WTC11 (cell line): ENCODE results near the gene CREBBP. TPM values are rescaled to one million over a fixed set of nuclear protein-coding genes. Genes with fewer than 3 reads are reported as not detected.

Experiments used
- ATAC-seq: fragments of 200-7000 bp; cut with Tn5 transposase; 2 replicates; pipeline ENCODE4 v1.10.0; 2021; ENCODE audit warnings: mild to moderate bottlenecking, moderate library complexity
- CTCF ChIA-PET: fragments of 300-600 bp; sonication (Branson Sonifier 250); formaldehyde crosslinking; loops from one replicate; lab custom pipeline; 2021; ENCODE audit warnings: antibody characterized with exemption; lab: Charles Lee
- POLR2A ChIA-PET: fragments of 350-600 bp; sonication (Branson Sonifier 250); formaldehyde crosslinking; loops from one replicate; lab custom pipeline; 2021; ENCODE audit warnings: antibody characterized with exemption; lab: Charles Lee
- DNase-seq: peaks from one replicate; pipeline ENCODE4 v3.0.0; 2021; ENCODE audit warnings: low spot score
- H3K27ac Mint-ChIP-seq: 2 replicates; pipeline ENCODE4 v1.8.0; 2021; ENCODE audit warnings: mixed read lengths
- H3K27me3 Mint-ChIP-seq: 2 replicates; pipeline ENCODE4 v1.8.0; 2021; ENCODE audit warnings: low read depth, mild to moderate bottlenecking, moderate library complexity, mixed read lengths
- H3K36me3 Mint-ChIP-seq: 2 replicates; pipeline ENCODE4 v1.8.0; 2021; ENCODE audit warnings: mixed read lengths
- H3K4me1 Mint-ChIP-seq: 2 replicates; pipeline ENCODE4 v1.8.0; 2022; ENCODE audit warnings: mixed read lengths
- H3K4me3 Mint-ChIP-seq: 2 replicates; pipeline ENCODE4 v1.8.0; 2021; ENCODE audit warnings: mild to moderate bottlenecking, moderate library complexity, mixed read lengths
- H3K9me3 Mint-ChIP-seq: 2 replicates; pipeline ENCODE4 v1.8.0; 2021; ENCODE audit warnings: mixed read lengths
- CBFB ChIP-seq: sonication (generic); formaldehyde crosslinking; IDR thresholded peaks from 2 replicates; pipeline ENCODE4 v1.8.1; 2022; ENCODE audit warnings: mild to moderate bottlenecking, low read depth, missing genetic modification reagents
- FOXK1 ChIP-seq: sonication (generic); formaldehyde crosslinking; IDR thresholded peaks from 2 replicates; pipeline ENCODE4 v1.8.0; 2022; ENCODE audit warnings: mild to moderate bottlenecking, moderate library complexity, missing genetic modification reagents
- MYBL2 ChIP-seq: sonication (generic); formaldehyde crosslinking; IDR thresholded peaks from 2 replicates; pipeline ENCODE4 v1.8.1; 2023; ENCODE audit warnings: mild to moderate bottlenecking, moderate library complexity, missing genetic modification reagents
- NR2C2 ChIP-seq: sonication (generic); formaldehyde crosslinking; IDR thresholded peaks from 2 replicates; pipeline ENCODE4 v1.8.0; 2022; ENCODE audit warnings: mild to moderate bottlenecking, missing genetic modification reagents
- NR3C1 ChIP-seq: sonication (generic); formaldehyde crosslinking; conservative IDR thresholded peaks from 2 replicates; pipeline ENCODE4 v1.8.1; 2023; ENCODE audit warnings: low read depth, mild to moderate bottlenecking, missing genetic modification reagents
- OVOL2 ChIP-seq: fragments of 250-450 bp; sonication (Bioruptor Pico); IDR thresholded peaks from 2 replicates; pipeline ENCODE4 v1.9.0; 2021; ENCODE audit warnings: mild to moderate bottlenecking, borderline replicate concordance
- PRRX2 ChIP-seq: fragments of 250-450 bp; sonication (Bioruptor Pico); IDR thresholded peaks from 2 replicates; pipeline ENCODE4 v1.8.0; 2021; ENCODE audit warnings: mild to moderate bottlenecking
- SP1 ChIP-seq: sonication (generic); formaldehyde crosslinking; conservative IDR thresholded peaks from 2 replicates; pipeline ENCODE4 v1.8.1; 2022; ENCODE audit warnings: missing genetic modification reagents
- ZBTB21 ChIP-seq: sonication (generic); formaldehyde crosslinking; IDR thresholded peaks from 2 replicates; pipeline ENCODE4 v1.8.1; 2023; ENCODE audit warnings: mild to moderate bottlenecking, missing genetic modification reagents, borderline replicate concordance
- ZNF121 ChIP-seq: sonication (generic); formaldehyde crosslinking; IDR thresholded peaks from 2 replicates; pipeline ENCODE4 v1.8.0; 2023; ENCODE audit warnings: missing genetic modification reagents
- ZNF219 ChIP-seq: sonication (generic); formaldehyde crosslinking; IDR thresholded peaks from 2 replicates; pipeline ENCODE4 v1.8.0; 2023; ENCODE audit warnings: missing genetic modification reagents, mild to moderate bottlenecking, borderline replicate concordance
- ZNF232 ChIP-seq: sonication (generic); formaldehyde crosslinking; IDR thresholded peaks from 2 replicates; pipeline ENCODE4 v1.8.0; 2022; ENCODE audit warnings: mild to moderate bottlenecking, missing genetic modification reagents
- ZNF263 ChIP-seq: sonication (generic); formaldehyde crosslinking; IDR thresholded peaks from 2 replicates; pipeline ENCODE4 v1.8.1; 2022; ENCODE audit warnings: low read depth, mild to moderate bottlenecking, moderate library complexity, missing genetic modification reagents
- ZNF671 ChIP-seq: fragments of 250-450 bp; sonication (Bioruptor Pico); IDR thresholded peaks from 2 replicates; pipeline ENCODE4 v1.8.0; 2021; ENCODE audit warnings: mild to moderate bottlenecking
- total RNA-seq: library from RNA; stranded (reverse); gene quantifications from 3 replicates; pipeline ENCODE4 v1.2.3, GENCODE V29; 2021
- TF ChIP-seq, protein P1 (sequence below): fragments of 250-450 bp; sonication (Bioruptor Pico); conservative IDR thresholded peaks from 2 replicates; pipeline ENCODE4 v1.9.0; 2021; ENCODE audit warnings: mild to moderate bottlenecking
- TF ChIP-seq, protein P2 (sequence below): fragments of 250-450 bp; sonication (Bioruptor Pico); IDR thresholded peaks from 2 replicates; pipeline ENCODE4 v1.9.0; 2021; ENCODE audit warnings: mild to moderate bottlenecking
- TF ChIP-seq, protein P3 (sequence below): sonication (generic); formaldehyde crosslinking; IDR thresholded peaks from 2 replicates; pipeline ENCODE4 v1.8.1; 2022; ENCODE audit warnings: mild to moderate bottlenecking, missing genetic modification reagents, moderate library complexity, borderline replicate concordance
- TF ChIP-seq, protein P4 (sequence below): sonication (generic); formaldehyde crosslinking; IDR thresholded peaks from 2 replicates; pipeline ENCODE4 v1.8.1; 2023; ENCODE audit warnings: mild to moderate bottlenecking, missing genetic modification reagents, moderate library complexity
- TF ChIP-seq, protein P5 (sequence below): sonication (generic); formaldehyde crosslinking; conservative IDR thresholded peaks from 2 replicates; pipeline ENCODE4 v1.8.1; 2022; ENCODE audit warnings: mild to moderate bottlenecking, missing genetic modification reagents
- TF ChIP-seq, protein P6 (sequence below): sonication (generic); formaldehyde crosslinking; IDR thresholded peaks from 2 replicates; pipeline ENCODE4 v1.8.0; 2023; ENCODE audit warnings: missing genetic modification reagents
- TF ChIP-seq, protein P7 (sequence below): sonication (generic); formaldehyde crosslinking; IDR thresholded peaks from 2 replicates; pipeline ENCODE4 v1.8.0; 2022; ENCODE audit warnings: missing genetic modification reagents

CREBBP gene
- total RNA-seq, 1 experiment from 2014 or later, result 49.6 TPM

DNA sequence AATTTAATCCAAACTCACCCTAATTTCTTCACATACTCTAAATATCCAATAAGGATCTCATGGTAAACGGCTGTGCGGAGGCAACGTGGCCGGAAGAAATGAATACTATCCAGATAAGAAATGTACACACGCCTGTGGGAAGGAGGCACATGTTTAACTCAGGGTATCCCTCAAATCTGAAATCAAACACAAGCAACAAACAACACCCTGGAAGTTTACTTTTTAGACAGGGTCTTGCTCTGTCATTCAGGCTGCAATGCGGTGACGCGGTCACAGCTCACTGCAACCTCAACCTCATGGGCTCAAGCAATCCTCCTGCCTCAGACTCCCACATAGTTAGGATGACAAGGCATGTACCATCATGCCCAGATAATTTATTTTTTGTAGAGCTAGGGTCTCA is 142.0 kb downstream of the CREBBP start:
- POLR2A ChIA-PET, result interaction anchor here (0.6 kb wide), 1 partner anchor 33 kb away, joined by 3 read pairs; no protein-coding TSS in a partner anchor
- TF ChIP-seq, protein P1, sequence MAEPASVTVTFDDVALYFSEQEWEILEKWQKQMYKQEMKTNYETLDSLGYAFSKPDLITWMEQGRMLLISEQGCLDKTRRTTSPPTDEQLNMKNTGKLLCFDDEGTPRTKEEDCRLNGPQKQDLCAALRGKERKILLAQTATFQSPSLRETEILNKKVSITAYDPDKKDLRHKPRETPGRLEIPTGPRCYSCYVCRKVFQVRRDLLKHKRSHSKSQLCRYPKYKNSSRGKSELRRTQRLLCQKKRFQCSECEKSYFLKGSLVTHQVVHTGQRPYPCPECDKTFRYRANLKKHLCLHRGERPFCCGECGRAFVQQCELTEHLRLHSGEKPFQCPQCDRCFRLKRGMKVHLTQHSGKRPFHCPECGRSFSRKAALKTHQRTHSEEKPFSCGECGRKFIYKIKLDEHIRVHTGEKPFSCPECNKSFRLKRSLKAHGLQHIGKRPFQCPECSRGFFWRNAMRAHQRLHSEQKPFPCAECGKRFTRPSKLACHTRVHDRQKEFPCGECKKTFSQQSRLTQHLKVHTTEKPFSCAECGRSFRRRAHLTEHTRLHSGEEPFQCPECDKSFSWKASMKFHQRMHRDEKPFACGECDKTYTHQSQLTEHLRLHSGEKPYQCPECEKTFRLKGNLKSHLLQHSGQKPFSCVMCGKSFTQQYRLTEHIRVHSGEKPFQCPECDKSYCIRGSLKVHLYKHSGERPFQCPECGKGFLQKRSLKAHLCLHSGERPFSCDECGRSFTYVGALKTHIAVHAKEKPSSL (CRISPR knock-in tag), result no peak
- TF ChIP-seq, protein P2, sequence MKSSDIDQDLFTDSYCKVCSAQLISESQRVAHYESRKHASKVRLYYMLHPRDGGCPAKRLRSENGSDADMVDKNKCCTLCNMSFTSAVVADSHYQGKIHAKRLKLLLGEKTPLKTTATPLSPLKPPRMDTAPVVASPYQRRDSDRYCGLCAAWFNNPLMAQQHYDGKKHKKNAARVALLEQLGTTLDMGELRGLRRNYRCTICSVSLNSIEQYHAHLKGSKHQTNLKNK, result no peak
- TF ChIP-seq NR3C1 (CRISPR knock-in tag), result no peak
- no peak for TF ChIP-seq OVOL2 (CRISPR knock-in tag)
- TF ChIP-seq, protein P3, sequence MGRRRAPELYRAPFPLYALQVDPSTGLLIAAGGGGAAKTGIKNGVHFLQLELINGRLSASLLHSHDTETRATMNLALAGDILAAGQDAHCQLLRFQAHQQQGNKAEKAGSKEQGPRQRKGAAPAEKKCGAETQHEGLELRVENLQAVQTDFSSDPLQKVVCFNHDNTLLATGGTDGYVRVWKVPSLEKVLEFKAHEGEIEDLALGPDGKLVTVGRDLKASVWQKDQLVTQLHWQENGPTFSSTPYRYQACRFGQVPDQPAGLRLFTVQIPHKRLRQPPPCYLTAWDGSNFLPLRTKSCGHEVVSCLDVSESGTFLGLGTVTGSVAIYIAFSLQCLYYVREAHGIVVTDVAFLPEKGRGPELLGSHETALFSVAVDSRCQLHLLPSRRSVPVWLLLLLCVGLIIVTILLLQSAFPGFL (CRISPR knock-in tag), result no peak
- TF ChIP-seq ZNF263 (CRISPR knock-in tag), result no peak
- TF ChIP-seq, protein P4, sequence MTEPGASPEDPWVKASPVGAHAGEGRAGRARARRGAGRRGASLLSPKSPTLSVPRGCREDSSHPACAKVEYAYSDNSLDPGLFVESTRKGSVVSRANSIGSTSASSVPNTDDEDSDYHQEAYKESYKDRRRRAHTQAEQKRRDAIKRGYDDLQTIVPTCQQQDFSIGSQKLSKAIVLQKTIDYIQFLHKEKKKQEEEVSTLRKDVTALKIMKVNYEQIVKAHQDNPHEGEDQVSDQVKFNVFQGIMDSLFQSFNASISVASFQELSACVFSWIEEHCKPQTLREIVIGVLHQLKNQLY (CRISPR knock-in tag), result no peak
- no peak for TF ChIP-seq FOXK1 (CRISPR knock-in tag)
- no peak for TF ChIP-seq MYBL2 (CRISPR knock-in tag)
- TF ChIP-seq, protein P5, sequence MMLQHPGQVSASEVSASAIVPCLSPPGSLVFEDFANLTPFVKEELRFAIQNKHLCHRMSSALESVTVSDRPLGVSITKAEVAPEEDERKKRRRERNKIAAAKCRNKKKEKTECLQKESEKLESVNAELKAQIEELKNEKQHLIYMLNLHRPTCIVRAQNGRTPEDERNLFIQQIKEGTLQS (CRISPR knock-in tag), result no peak
- DNase-seq (no peak), ATAC-seq (no peak)
- no peaks in the 10 kb centered on the region; the same call in 1 of the 2 replicates for H3K27me3 Mint-ChIP-seq
- peaks cover 81% of the 10 kb centered on the region for H3K36me3 Mint-ChIP-seq
- CTCF ChIA-PET, result no interaction called here
- H3K4me3 Mint-ChIP-seq, result no peak overlapping the region
- H3K27ac Mint-ChIP-seq, result peak overlapping the region; percentile 65
- peaks cover 2% of the 10 kb centered on the region; the same call in 1 of the 2 replicates for H3K4me1 Mint-ChIP-seq
- H3K9me3 Mint-ChIP-seq, result peaks cover 5% of the 10 kb centered on the region

DNA sequence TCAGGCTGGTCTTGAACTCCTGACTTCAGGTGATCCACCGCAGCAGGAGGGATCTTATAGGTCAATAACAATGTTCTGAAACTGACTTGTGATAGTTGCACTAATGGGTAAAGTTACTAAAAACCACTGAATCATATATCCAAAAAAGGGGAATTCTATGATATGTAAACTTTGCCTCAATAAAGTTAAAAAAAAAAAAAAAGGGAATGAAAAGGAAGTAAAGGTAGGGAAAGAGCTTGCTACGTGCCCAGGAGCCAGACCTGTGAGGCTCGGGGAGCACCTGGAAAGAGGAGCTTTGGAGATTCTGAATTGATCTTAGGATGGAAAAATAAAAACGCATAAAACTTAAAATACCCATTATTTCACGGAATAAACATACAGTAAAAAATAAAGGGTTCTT is 142.4 kb downstream of the CREBBP start:
- H3K27me3 Mint-ChIP-seq, result no peaks in the 10 kb centered on the region; the same call in 1 of the 2 replicates
- peak overlapping the region; percentile 65 for H3K27ac Mint-ChIP-seq
- POLR2A ChIA-PET, result interaction anchor here (0.6 kb wide), 1 partner anchor 34 kb away, joined by 3 read pairs; no protein-coding TSS in a partner anchor
- DNase-seq (no peak), ATAC-seq (no peak)
- CTCF ChIA-PET, result no interaction called here
- no peak for TF ChIP-seq ZBTB21 (CRISPR knock-in tag)
- TF ChIP-seq PRRX2 (CRISPR knock-in tag), result no peak
- TF ChIP-seq, protein P5 (CRISPR knock-in tag), result no peak
- no peak for TF ChIP-seq ZNF121 (CRISPR knock-in tag)
- TF ChIP-seq CBFB (CRISPR knock-in tag), result no peak
- TF ChIP-seq ZNF219 (CRISPR knock-in tag), result no peak
- TF ChIP-seq NR2C2 (CRISPR knock-in tag), result no peak
- TF ChIP-seq, all 79 proteins: peak for 0
- H3K4me3 Mint-ChIP-seq, result no peak overlapping the region
- peaks cover 82% of the 10 kb centered on the region for H3K36me3 Mint-ChIP-seq
- peaks cover 2% of the 10 kb centered on the region; the same call in 1 of the 2 replicates for H3K4me1 Mint-ChIP-seq
- H3K9me3 Mint-ChIP-seq, result peaks cover 5% of the 10 kb centered on the region

DNA sequence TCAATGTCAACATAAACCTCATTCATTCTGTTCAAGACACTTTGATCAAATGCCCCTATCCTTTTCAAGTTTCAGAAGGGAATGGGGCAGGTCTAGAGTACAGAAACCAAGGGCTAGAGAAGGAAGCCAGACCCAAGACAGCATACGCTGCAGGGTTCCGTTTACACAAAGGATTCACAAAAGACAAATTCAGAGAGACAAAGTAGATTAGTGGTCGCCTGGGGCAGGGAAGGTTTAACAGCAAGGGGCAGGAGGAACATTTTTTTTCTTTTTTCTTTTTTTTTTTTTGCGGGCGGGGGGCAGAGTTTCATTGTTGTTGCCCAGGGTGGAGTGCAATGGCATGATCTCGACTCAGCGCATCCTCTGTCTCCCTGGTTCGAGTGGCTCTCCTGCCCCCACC is 143.3 kb downstream of the CREBBP start:
- H3K27ac Mint-ChIP-seq, result peak overlapping the region; percentile 72
- peaks cover 83% of the 10 kb centered on the region for H3K36me3 Mint-ChIP-seq
- ATAC-seq, result peak; percentile 66
- H3K9me3 Mint-ChIP-seq, result peaks cover 5% of the 10 kb centered on the region
- no peaks in the 10 kb centered on the region; the same call in 1 of the 2 replicates for H3K27me3 Mint-ChIP-seq
- H3K4me1 Mint-ChIP-seq, result peaks cover 2% of the 10 kb centered on the region; the same call in 1 of the 2 replicates
- POLR2A ChIA-PET, result no interaction called here
- CTCF ChIA-PET, result no interaction called here
- no peak for DNase-seq
- no peak overlapping the region for H3K4me3 Mint-ChIP-seq
- TF ChIP-seq ZNF232 (CRISPR knock-in tag), result no peak
- TF ChIP-seq, protein P6, sequence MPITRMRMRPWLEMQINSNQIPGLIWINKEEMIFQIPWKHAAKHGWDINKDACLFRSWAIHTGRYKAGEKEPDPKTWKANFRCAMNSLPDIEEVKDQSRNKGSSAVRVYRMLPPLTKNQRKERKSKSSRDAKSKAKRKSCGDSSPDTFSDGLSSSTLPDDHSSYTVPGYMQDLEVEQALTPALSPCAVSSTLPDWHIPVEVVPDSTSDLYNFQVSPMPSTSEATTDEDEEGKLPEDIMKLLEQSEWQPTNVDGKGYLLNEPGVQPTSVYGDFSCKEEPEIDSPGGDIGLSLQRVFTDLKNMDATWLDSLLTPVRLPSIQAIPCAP (CRISPR knock-in tag), result no peak
- TF ChIP-seq, protein P7, sequence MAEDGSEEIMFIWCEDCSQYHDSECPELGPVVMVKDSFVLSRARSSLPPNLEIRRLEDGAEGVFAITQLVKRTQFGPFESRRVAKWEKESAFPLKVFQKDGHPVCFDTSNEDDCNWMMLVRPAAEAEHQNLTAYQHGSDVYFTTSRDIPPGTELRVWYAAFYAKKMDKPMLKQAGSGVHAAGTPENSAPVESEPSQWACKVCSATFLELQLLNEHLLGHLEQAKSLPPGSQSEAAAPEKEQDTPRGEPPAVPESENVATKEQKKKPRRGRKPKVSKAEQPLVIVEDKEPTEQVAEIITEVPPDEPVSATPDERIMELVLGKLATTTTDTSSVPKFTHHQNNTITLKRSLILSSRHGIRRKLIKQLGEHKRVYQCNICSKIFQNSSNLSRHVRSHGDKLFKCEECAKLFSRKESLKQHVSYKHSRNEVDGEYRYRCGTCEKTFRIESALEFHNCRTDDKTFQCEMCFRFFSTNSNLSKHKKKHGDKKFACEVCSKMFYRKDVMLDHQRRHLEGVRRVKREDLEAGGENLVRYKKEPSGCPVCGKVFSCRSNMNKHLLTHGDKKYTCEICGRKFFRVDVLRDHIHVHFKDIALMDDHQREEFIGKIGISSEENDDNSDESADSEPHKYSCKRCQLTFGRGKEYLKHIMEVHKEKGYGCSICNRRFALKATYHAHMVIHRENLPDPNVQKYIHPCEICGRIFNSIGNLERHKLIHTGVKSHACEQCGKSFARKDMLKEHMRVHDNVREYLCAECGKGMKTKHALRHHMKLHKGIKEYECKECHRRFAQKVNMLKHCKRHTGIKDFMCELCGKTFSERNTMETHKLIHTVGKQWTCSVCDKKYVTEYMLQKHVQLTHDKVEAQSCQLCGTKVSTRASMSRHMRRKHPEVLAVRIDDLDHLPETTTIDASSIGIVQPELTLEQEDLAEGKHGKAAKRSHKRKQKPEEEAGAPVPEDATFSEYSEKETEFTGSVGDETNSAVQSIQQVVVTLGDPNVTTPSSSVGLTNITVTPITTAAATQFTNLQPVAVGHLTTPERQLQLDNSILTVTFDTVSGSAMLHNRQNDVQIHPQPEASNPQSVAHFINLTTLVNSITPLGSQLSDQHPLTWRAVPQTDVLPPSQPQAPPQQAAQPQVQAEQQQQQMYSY (CRISPR knock-in tag), result no peak
- no peak for TF ChIP-seq ZNF671 (CRISPR knock-in tag)
- no peak for TF ChIP-seq SP1 (CRISPR knock-in tag)
